GM18867 (cell line): ENCODE data around the gene CAMK2B.

Source experiments
- ATAC-seq: cut with Tn5 transposase; IDR thresholded peaks from one replicate; pipeline ENCODE4 v1.9.1; 2021; ENCODE audit warnings: mild to moderate bottlenecking, moderate library complexity; ENCODE audit not compliant: unreplicated experiment

CAMK2B gene

GRCh38 chr7:44287488-44288380 lies 37.7 kb downstream of the CAMK2B start:
- ATAC-seq: no peak

GRCh38 chr7:44286618-44287487 lies 38.5 kb downstream of the CAMK2B start:
- ATAC-seq: no peak

GRCh38 chr7:44286182-44286617 lies 39.2 kb downstream of the CAMK2B start:
- ATAC-seq: no peak

GRCh38 chr7:44285561-44285960 lies 39.8 kb downstream of the CAMK2B start:
- no peak for ATAC-seq

GRCh38 chr7:44284881-44285541 lies 40.4 kb downstream of the CAMK2B start:
- ATAC-seq: no peak

- no peak for ATAC-seq
These were observed 41.2 kb downstream of the CAMK2B start for GRCh38 chr7:44284216-44284615.

- no peak for ATAC-seq
These were observed 41.8 kb downstream of the CAMK2B start for GRCh38 chr7:44283381-44284211.

GRCh38 chr7:44282601-44283171 lies 42.7 kb downstream of the CAMK2B start:
- no peak for ATAC-seq

GRCh38 chr7:44281811-44282600 lies 43.4 kb downstream of the CAMK2B start:
- ATAC-seq: no peak

- no peak for ATAC-seq
These were observed 44.2 kb downstream of the CAMK2B start for GRCh38 chr7:44280993-44281721.

- no peak for ATAC-seq
These were observed 44.8 kb downstream of the CAMK2B start for GRCh38 chr7:44280636-44280992.

GRCh38 chr7:44279731-44280505 lies 45.5 kb downstream of the CAMK2B start:
- ATAC-seq: no peak

GRCh38 chr7:44279286-44279685 lies 46.1 kb downstream of the CAMK2B start:
- ATAC-seq: no peak

- no peak for ATAC-seq
These were observed 46.8 kb downstream of the CAMK2B start for GRCh38 chr7:44278451-44279161.

GRCh38 chr7:44277851-44278250 lies 47.5 kb downstream of the CAMK2B start:
- ATAC-seq: no peak

- ATAC-seq: no peak
These were observed 48.0 kb downstream of the CAMK2B start for GRCh38 chr7:44277391-44277790.

- ATAC-seq: no peak
These were observed 48.7 kb downstream of the CAMK2B start for GRCh38 chr7:44276571-44277221.
